HS-5 (cell line): ENCODE data around the gene UGT1A9.

Experiments used
- DNase-seq: peaks from one replicate; pipeline ENCODE4 v3.0.0-alpha.2; 2012; ENCODE audit warnings: low read depth

UGT1A9 gene

DNA sequence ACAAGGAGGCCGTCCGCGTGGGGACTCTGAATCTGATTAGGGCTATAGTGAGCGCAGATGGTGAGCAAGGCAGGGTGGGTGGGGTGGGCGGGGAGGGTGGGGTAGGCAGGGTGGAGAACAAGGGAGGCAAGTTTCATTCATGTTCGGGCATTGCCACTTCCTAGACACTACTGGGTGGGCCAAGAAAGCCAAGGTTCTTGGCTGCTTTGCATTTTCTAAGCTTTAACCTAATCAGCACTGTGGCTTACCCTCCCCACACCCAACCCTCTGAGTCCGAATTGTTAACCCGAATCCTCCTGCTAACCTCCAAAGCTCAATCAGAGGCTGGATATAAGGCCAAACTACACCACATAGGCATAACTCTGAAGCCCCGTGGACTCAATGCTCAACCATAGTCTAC is 124.6 kb downstream of the UGT1A9 start:
- DNase-seq: no peak

DNA sequence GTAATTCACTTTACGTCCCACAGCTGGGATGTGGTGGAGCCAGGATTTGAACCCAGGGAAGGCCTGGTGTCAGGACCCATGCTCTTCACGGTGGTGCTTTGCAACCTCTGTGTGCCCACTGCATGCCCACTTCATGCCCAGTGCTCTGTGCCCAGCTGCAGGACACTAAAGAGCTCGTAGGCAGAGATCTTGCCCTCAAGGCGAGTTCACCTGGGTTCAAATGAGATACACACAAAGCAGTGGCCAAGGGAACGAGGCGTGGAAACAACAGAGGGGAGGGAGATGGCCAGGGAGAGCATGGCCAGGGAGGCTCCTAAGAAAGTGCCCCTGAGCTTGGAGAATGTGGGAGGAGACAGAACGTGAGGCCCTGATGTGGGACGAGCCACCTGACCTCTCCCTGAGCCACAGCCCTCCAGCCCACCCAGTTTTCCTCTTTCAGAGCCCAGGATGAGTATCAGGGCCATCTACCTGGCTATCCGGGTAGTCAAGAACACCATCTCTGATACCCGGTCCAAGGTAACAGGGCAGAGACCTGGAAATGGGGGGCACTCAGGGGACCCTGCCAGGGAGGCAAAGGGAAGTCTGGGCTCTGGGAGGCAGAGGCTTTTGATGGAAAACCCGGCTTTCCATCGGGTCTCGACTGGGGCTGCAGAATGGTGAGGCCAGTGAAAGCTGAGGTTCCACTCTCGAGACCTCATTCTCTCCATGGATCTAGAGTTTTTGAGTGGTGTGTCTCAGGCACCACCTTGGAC is 126.8 kb downstream of the UGT1A9 start:
- no peak for DNase-seq

DNA sequence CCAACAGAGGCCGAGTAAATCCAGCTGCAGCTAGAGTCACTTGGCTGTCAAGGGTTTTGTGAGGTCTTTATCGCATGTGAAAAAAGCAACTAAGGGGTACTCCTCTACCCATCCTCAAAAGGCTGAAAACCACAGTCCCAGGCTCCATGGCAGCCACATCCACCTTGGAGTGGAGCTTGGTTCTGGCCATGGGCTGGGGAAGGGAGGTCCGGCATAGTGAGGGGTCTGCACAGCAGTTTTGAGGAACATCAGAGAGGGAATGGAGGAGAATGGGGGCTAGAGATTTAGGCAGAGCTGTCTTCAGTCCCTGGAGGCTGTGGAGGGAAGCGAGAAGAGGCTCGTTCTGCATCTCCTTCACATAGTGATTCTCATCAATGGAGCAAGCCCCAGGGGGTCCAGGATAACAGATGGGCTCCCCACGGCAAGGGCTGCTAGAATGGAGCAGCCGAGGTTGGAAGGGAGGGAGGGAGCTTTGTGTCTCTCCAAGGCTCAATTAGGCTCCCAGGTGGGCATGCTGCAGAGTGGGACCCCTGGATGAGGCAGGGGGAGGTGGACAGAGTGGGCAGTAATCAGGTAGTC is 127.5 kb downstream of the UGT1A9 start:
- DNase-seq: no peak

DNA sequence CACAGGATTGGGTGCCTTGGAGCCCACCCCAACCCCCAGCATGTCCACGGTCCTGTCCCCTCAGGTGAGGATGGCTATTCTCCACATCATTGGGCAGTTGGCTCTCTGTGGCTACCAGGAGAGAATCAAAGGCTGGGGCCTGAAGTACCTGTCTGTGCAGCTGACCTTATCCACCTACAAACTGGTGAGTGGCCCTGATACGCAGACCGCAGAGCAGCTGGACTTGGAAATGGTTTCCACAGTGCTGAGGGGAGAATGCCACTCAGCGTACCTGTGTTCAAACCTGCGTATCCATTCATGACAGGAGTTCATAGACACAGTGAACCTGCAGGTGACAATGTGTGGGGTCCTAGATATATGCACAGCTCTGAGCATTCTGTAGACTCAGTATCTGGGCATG is 128.0 kb downstream of the UGT1A9 start:
- no peak for DNase-seq

DNA sequence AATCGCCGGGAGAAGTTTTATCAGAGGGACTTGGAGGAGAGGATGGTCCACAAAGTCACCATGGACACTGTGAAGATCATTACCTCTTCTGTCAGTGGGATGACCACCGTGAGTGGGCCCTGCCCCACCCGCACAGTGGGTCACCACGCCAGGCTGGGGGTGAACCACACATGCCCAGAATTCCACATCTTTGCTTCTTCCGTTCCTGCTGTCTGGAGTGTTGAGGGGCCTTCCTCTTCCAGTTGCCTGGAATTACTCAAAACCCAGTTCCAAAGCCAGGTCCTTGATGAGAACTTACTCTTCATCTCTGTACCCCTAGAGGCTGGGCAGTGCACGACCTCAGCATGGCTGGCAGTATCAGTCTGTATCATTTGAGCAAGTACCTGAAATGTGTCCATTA is 128.5 kb downstream of the UGT1A9 start:
- DNase-seq: no peak

DNA sequence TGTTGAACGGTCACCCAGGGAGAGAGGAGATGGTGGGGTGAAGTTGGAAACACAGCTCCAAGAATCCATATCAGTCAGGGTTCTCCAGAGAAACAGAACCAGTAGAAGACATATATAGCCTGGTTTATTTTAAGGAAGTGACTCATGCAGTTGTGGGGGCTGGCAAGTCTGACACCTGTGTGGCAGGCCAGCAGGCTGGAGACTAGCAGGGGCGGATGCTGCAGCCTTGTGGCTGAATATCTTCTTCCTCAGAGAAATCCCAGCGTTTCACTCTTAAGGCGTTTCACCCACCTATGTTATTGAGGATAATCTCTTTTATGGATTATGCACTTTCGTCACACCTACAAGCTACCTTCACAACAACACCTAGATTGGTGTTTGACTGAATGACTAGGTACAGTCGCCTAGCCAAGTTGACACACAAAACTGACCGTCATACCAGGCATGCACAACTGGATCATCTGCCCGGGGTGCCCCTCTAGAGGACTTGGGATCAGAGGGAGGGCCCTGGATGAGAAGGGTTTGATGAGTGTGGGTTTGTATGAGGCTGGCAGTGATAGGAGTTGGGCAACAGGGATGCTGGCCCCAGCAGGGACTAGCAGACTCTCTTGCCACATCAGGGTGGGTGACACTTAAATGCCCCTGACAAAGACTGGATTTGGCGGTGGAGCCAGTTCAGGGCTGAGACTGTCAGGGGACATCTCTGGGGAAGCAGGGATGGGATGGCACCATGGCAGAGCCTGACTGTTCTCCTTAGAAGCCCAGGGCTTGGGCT is 129.8 kb downstream of the UGT1A9 start:
- DNase-seq: no peak

DNA sequence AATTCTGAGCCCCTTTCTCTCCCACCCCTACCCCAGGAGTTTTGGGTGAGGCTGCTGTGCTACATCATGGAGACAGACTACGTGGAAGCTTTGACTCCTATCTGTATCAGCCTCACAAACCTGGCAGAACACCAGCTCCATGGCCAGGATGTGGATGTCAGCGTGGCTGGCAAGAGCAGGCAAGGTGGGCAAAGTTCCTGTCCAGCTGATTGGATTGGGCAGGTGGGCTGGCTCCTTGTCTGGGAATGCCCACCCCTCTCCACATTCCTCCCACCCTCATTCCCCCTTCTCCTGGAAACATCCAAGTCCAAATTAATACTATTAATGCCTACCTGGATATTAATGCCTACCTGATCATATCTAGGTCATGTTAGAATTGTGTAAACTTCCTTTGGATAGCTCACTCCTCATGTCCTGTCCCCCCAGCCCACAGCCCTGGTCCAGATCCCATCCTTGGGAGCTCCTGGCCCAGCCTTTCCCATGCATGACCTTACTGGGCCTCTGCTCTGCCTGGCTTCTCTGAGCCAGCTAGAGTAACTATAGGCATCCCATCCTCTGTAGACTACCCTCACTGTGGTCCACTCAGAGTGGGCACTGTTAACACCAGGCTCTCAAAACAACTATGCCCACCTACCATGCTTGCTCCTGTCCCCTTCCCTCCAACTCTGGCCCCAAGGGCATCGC is 130.6 kb downstream of the UGT1A9 start:
- no peak for DNase-seq

DNA sequence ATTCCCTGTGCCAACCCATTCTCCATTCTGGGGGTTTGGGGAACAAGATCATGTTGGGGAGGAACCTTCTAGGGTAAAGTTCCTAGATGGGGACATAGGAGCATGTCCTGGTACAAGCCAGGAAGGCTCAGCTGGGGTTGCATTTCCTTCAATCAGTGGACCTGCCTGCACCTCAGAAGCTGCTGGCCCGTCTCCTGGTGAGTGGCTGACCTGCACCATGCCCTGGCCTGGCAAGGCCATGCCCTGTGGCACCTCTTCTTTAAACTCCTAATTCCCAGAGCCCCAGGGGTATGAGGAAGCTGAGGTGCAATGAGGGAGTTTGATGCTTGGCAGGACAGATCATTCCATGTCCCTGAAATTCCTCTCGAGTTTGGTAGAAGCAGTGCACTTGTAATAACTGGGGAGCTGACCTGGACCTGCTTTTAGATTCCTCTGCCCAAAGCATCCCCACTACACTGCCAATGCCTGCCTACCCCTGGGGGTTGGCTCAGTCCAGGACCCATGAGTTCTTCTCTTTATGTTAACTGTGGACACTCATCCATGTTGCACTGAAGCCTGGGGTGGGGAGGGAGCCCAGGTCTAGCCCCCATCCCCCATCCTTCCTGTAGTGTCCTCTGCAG is 131.7 kb downstream of the UGT1A9 start:
- DNase-seq: no peak

DNA sequence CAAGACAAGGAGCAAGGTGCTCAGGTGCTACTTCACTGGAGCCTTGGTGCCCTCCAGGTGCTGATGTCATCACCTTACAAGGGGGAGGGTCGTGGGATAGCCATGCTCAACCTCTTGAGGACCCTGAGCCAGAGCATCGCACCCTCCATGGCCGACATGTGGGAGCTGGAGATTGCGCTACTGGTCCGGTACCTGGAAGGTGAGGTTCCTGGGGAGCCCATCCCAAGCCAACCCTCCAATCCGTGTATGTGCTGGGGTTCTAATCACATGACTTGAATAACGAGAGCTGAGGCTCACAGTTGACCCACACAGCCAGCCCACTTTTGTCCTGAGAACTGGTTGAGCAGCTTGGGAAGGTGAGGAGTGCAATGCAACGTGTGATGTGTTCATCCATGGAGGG is 132.3 kb downstream of the UGT1A9 start:
- DNase-seq: no peak

DNA sequence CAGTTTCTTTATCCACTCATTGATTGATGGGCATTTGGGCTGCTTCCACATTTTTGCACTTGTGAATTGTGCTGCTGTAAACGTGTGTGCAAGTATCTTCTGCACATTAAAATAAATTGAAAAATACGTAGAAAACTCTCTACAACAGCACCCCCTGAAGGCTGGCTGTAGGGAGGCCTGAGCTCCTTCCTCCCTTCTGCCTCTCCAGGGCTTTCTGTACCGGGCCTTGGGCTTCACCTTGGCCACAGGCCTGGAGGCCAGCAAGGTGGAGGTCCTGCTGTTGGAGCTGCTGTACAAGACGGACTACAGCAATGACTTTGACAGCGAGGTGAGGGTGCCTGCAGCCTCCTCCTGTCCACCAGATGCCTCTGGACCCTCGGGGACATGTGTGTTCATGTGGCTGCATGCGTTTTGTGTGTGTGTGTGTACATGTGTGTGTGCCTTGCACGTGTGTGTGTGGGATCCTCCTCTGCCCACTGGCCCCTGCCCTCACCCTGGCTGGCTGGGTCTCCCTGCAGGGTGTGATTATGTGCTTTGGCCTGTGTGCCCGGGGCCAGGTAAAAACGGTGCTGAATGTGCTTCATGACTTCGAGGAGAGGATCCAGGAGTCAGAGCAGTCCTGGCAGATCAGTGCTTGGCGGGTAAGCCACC is 135.6 kb downstream of the UGT1A9 start:
- no peak for DNase-seq

DNA sequence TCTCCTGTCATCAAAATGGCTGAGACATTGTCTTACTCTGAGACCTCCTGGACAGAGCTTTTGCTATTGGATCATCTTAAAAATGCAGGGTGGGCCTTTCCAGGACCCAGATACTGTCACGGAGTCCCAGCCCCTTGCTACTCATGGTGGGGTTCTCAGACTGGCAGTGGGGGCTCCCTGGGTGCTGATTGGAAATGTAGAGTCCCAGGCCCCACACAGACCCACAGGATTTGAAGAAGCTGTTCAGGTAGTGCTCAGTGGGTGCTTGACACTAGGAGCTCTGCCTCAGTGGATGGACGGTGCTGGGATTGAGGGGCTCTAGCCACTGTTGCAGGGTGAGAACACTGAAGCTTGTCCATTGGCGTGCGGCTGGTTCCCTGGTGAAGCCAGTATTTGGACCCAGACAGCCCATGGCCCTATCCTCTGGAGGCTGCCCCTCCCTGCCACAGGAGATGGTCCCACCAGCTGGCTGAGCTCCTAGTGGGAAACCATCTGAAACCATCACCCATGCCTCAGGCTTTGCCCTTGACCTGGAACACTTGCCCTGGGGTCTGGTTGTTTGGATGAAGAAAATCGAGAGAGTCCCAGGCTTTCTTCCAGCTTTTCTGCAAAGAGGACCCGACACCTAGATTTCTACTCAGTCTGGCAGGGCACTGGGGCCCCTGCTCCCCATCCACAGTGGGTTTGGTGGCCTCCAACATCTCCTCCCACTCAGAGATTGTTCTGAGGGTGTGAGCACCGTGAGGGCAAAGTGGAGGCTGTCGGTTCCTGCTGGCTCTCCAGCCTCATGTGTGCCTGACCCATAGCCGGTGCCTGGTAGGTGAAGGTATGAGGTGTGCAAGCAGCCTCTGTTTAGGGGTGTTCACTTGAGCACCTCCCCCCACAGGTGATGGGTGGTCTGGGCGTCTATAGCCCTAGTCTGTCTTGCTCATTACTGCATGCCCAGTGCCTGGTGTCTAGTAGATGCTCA is 136.6 kb downstream of the UGT1A9 start:
- DNase-seq: no peak

DNA sequence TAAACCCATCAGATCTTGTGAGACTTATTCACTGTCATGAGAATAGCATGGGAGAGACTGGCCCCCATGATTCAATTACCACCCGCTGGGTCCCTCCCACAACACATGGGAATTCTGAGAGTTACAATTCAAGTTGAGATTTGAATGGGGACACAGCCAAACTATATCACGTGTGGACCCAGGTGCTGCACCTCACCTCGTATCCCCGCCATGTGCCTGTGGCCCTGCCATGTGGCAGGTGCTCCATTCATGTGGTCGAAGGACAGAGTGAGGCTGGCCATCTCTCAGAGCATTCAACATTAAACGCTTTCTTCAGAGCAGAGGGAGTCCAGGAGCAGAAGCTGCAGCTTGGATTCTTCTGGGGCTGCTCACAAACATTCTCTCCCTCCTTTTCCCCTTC is 138.7 kb downstream of the UGT1A9 start:
- DNase-seq: no peak

DNA sequence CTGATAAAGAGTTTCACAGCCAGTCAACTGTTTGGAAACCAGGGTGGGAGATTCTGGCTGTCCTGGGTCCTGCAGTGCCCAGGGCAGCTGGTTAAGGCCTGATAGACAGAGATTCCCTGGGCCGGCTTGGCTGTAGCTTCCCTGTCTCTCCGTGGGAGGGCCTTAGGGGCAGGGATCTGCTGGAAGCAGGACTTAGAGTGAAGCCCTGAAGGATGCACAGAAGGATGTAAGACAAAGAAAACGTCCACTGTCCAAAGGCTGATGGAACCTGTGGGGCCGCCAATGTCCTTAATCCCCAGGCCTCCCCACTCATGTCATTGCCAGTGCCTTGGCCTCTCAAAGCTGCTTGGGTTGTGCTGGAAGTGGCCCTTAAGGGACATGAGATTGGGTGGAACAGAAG is 139.4 kb downstream of the UGT1A9 start:
- DNase-seq: no peak

DNA sequence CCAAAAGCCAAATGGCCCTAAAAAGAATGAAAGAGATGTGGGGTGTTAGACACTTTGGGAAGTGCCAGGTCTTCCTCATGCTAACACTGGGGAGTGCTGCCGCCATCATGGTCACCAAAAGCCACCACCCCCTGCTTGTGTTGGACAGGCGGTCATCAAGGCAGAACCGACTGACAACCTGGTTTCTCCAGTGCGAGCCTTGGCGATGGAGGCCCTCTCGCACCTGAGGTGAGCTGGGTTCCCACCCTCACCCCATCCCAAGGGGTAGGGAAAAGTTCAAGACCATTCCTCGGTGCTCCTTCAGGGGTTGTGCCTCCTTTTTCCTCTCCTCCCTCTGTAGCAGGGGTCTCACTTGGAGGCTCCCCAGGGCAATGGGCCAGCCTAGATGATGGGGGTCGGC is 140.0 kb downstream of the UGT1A9 start:
- no peak for DNase-seq

DNA sequence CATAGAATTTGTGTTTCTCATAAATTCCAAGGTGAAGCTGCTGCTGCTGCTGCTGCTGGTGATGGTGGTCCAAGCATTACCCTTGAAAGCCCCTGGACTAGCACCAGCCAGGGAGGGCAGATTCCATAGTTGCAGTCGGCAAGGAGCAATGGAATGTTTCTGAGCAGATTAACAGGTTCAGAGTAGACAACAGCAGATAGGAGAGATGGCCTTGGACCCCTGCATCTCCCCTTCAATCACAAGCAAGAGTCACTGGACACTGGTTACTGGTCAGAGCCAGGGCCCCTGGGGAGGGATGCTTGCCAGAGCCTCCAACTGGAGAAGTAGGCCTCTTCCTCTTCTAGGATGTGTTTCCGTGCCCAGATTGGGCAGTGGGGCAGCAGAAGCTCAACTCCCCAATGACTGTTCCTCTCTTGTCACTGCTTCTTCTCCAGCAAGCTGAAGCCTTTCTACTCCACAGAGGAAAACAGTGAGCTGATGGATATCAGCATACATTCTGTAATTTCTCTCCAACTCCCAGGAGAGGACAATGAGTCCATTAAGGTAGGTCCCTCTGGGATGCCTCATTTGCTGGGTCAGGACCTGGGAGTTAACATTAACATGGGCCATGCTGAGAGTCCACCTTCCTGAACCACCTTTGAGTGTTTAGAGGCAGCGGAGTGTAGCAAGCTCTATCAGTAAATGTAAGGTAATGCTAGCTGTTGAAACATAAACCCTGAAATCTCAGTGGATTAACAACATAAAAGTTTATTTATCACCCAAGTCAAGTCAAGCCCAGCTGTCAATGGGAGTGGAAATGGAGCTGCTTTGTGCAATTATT is 141.7 kb downstream of the UGT1A9 start:
- no peak for DNase-seq

DNA sequence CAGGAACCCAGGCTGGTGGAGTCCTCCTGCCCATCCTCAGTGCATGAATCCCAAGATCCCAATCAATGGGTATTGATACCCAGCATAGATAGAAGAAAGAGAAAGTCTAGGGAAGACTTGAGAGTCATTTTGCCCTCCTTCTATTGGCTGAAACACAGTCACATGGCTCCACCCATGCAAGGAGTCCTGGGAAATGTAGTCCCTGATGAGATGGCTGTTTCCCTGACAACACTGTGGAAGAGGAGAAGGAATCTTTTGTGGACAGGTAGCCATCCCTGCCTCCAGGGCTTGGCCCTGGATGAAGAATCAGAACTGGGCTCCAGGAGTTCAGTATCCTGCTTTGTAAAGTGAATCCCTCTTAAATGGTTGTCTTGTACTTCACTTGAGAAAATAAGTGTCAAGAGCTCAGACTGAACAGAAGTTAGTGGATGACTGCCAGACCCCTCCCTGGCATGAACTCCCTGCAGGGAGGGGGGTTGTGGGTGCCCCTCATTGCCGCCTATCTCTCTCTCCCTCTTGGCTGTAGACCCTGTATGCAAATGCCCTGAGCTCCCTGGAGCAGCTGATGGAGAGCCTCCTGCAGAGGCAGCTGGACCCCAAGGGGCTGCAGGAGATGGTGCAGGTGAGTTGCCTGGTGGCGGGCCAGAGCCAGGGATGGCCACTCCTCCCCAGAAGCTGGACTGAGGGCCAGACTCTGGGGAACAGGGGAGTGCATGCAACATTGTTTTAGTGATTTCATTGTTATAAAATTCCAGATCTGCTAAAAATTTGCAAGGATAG is 142.5 kb downstream of the UGT1A9 start:
- DNase-seq: no peak

DNA sequence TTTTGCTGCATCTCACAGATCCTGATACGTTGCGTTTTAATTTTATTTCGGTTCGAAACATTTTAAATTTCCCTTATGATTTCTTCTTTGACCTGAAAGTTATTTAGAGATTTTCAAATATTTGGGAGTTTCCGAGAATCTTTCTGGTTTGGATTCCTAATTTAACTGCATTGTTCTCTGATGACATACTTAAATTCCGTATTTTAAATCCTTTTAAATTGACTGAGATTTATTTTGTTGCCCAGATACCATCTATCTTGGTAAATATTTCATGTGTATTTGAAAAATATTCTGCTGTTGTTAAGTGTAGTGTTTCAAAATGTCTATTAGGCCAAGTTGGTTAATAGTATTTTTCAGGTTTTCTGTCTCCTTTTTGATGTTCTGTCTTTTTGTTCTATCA is 144.2 kb downstream of the UGT1A9 start:
- no peak for DNase-seq

DNA sequence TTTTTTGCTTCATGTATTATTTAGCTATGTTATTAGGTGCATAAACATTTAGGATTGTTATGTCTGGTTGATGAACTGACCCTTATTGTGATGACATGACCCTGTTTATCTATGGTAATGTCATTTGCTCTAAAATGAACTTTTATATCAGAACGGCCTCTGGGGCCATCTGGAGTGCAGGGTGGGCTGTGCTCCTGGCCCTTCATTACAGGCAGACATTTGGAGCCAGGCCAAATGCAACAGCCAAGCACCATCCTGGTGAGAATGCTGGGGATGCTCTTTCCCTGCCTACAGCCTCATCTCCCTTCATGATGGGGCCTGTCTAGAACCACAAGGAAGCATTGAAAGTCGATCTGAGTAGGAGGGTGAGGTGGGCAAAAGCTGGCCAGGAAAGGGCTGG is 144.6 kb downstream of the UGT1A9 start:
- DNase-seq: no peak

DNA sequence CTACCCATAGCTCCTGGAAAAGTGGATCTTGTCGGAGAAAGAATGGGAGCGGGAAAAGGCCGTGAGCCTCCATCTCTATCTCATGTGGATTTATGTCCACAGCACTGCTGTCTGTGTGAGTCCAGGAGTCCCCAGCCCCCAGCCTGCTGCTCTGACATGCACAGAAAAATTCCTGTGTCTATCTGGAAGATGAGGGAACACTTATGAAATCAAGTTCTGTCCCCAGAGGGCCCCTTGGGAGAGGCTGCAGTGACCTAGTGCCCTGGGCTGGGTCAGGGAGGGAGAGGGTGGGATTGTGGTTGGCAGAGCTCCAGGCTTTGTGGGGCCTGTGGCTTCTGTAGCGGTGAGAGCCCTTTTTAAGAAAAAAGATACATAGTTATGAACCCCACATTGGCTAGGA is 145.1 kb downstream of the UGT1A9 start:
- no peak for DNase-seq
